ENCODE measurements around the gene HECW1.
A peak's percentile ranks its signal among the peaks of the same experiment; 100 is the strongest.
"Not testable (repeated sequence)": the region's sequence is repeated elsewhere in the genome, so short reads cannot be mapped to it uniquely, and the experiment has no call there.

HECW1 gene

DNA sequence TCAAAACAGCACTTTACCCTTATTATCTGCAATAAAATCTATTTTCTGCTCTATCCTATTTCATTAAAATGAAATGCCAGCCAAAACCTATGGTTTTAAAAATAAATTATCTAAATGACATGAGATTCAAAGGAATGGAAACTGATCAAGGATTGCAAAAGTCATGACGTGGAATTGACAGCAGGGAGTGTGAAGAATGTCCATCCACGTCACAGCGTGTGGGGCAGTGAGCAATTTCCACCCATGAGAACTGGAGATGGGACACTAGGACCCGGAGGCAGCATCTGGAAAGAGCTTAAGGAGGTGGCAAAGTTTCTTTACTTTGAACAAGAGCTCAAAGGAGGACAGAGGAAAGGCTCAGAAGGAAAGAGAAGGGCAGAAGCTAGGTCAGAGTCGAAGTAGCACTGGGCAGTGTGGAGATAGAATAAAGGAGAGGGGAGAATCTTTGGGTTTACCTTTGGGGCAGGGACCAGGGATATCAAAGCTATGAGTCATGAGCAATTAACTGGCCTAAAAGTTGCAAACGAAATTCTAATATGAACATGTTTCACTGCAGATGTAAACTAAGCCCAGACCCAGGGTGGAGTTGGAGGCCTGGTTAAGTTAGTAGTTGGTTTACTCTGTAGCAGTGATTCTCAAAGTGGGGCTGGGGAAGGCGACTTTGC lies 445.5 kb downstream of the HECW1 start:
- no peak for DNase-seq

- no peak for DNase-seq
These were observed 446.9 kb downstream of the HECW1 start for GRCh38 chr7:43559171-43559945.

GRCh38 chr7:43559946-43560335 lies 447.5 kb downstream of the HECW1 start:
- no peak for DNase-seq

DNA sequence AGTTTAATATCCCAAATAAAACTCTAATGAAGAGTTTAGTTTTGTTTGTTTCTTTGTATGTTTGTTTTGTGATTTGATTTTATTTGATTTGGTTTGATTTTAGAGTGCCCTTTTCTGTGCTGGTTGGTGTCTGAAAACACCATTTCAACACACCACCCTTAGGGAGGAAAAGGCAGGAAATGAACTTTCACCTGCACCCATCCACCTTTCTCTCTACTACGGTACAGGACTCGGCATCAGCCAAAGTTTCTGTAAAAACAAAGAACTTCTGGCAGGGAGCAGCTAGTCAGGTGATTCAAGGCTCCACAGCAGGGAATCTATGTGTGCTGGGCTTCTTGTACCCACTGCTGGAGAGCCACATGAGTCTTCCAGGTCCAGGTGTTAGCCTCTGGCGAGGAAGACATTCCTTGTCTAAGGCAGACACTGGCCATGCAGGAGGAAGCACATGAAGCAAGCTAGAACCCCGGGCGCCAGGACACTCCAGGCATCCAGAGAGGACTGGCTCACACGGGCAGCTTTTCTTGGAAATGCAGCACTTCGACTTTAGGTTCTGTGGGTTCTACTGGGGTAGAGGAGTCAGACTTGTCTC lies 448.4 kb downstream of the HECW1 start:
- DNase-seq: no peak

DNA sequence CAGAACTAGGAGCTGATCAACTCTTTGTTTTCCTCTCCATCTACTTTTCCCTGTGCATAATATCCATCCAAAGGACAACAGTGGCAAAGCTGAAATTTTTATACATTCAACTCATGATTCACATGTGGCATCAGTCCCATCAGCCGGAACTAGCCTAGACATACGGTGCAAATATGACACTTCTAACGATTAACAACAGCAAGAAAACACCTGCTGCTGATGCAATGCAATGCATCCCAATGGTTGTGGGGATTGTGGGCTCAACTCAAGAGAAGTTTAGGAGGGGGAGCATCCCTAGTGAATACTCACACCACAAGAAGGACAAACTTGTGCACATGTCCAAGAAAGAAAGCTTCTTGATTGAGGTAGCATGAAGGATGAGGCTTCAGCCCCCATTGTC lies 449.9 kb downstream of the HECW1 start:
- no peak for DNase-seq

- no peak for DNase-seq
These were observed 453.3 kb downstream of the HECW1 start for GRCh38 chr7:43565786-43566185.

GRCh38 chr7:43568529-43568928 lies 456.1 kb downstream of the HECW1 start:
- DNase-seq: no peak

GRCh38 chr7:43569424-43569823 lies 457.0 kb downstream of the HECW1 start:
- DNase-seq: no peak

- DNase-seq: no peak
These were observed 458.4 kb downstream of the HECW1 start for GRCh38 chr7:43570688-43571365.

DNA sequence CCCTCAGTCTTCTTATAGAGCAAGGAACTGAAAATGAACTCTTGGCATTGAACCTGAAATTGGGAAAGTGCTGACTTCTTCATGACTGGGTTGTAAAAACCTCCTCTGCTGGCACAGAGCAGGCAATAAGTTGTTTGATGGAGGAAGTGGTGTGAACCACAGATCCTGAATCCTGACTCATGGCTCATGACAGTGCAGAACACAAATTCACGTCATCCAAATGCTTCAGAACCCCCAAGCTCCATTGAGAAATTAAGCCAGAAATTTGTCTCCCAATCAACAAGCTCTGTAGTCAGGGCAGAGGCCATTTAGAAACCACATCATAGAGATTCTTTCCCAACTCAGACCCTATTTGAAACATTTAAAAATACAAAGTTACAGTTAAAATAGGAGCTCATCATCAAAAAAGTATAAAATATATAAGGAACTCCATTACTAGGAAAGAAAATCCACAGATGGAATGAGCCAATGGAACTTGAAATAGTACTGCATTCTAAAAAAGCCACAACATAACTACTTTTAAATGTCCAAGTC lies 460.1 kb downstream of the HECW1 start:
- DNase-seq: peak; percentile 47

GRCh38 chr7:43573832-43574231 lies 461.4 kb downstream of the HECW1 start:
- DNase-seq: not testable (repeated sequence)

DNA sequence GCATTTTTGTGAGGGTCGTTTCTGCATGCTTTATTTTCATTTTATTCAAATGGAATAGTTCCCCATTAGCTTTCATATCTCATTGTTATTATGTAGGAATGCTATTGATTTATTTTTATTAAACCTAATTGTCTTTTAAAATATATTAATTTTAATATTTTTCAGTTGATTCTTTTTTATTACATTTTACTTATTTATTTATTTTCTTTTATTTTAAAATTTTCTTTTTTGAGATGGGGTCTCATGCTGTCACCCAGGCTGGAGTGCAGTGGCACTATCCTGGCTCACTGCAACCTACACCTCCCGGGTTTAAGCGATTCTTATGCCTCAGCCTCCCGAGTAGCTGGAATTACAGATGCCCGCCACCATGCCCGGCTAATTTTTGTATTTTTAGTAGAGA lies 463.1 kb downstream of the HECW1 start:
- DNase-seq: no peak

GRCh38 chr7:43576241-43576640 lies 463.8 kb downstream of the HECW1 start:
- no peak for DNase-seq

- DNase-seq: no peak
These were observed 465.1 kb downstream of the HECW1 start for GRCh38 chr7:43577485-43577951.

DNA sequence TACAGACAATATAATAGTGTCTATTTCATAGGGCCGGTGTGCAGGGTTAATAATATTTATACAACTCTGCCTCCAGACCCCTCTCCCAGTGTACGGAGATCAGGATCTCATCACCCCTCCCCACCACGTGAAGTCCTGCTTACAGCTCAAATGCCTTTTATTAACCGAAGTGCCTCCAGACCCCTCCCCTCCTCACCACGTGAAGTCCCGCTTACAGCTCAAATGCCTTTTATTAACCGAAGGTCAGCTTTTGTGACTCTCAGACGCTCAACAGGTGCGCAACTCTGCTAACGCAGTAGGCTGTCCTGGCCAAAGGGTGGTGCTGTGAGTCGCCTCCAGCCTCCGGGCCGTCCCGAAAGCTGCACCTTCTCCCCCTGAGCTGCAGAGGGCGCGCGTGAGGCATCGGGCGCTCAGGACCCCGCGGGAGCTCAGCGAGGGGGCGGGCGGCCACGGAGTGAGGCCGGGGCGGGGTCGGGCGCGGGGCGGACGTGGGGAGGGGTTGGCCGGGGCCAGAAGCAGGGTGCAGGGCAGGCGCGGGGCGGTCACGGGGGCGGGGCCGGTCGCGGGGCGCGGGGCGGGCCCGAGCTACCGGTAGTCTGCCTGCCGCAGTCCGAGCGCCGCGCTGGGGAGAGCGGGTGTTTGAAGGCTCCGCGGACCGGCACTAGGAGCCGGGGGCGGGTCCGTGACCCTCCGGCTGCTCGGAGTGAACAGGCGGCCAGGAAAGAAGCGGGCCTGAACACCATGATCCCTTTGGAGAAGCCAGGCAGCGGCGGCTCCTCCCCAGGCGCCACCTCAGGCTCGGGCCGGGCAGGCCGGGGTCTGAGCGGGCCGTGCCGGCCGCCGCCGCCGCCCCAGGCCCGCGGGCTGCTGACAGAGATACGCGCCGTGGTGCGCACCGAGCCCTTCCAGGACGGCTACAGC lies 470.3 kb downstream of the HECW1 start, which contains the start of gene STK17A:
Gene STK17A, plus strand, starts transcription at position 606 of the 921 bp plus-strand sequence. Its CDS starts 136 bp downstream, at position 742.
- DNase-seq: peak; percentile 94

DNA sequence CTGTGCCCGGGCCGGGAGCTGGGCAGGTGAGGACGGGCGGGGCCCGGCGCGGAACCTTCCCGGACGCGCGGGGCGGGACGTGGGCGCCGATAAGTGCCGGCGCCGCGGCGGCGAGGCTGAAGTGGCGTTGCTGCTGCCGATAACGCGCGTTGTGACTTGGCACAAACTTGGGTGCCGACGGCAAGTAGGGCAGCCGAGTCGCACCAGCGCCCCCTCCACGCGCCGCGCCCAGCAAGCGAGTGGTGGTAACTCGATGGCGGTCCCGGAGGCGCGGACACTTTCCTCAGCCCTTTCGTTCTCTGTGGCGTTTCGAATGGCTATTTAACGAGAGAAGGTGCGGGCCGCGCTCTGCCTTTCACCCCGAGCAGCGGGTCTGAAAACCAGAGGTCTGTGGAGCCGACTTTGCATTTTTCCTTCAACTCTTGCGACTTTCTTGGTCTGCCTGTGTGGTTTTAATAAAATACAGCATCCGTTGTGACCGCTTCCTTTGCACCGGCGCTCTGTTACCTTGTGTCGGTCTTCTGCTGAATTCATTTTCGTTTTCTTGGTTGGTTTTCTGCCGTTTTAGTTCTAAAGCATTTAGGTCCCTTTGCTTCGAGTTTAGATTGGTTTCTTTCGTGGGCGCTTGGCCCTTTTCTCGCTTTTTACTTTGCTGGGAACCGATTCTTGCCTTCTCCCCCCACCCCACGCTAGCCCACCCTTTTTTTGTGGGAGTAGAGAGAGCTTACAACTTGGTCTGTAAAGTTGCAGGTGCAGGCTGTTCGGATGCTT lies 471.2 kb downstream of the HECW1 start:
- peak; percentile 73 for DNase-seq

DNA sequence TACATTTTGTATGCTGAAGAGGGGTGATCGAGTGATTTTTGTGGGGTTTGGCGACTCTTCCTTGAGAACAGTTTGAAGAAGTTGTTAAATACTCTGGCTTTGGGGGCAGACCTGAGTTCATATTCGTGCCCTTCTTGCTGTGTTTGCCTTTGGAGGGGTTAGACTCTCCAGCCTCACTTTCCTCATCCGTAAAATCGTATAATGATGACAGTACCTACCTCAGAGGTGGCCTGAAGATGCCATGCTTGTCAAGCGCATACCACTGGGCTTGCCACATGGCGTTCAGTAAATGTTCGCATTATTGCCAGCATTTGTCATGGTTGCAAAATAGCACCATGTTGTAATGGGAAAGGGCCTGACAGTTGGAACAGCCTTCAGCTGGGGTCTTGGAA lies 471.7 kb downstream of the HECW1 start:
- DNase-seq: peak; percentile 49

GRCh38 chr7:43584733-43585132 lies 472.3 kb downstream of the HECW1 start:
- not testable (repeated sequence) for DNase-seq

DNA sequence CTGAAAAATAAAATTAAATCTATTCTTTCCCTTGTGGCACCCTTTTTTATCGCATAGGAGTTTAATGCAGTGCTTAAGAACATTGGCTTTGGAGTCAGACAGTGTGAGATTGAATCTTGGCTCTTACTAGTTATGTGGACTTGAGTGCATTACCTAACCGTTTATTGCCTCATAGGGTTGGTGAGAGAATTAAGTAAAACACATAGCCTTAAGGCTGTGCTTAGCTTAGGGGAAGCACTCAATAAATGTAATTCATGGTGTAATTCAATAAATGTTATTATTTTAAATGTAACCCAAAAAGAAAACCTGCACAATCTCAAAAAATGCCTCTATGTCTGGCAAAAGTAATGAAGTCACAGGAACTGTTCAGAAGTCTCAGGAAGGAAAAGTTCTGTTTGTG lies 473.1 kb downstream of the HECW1 start:
- no peak for DNase-seq

DNA sequence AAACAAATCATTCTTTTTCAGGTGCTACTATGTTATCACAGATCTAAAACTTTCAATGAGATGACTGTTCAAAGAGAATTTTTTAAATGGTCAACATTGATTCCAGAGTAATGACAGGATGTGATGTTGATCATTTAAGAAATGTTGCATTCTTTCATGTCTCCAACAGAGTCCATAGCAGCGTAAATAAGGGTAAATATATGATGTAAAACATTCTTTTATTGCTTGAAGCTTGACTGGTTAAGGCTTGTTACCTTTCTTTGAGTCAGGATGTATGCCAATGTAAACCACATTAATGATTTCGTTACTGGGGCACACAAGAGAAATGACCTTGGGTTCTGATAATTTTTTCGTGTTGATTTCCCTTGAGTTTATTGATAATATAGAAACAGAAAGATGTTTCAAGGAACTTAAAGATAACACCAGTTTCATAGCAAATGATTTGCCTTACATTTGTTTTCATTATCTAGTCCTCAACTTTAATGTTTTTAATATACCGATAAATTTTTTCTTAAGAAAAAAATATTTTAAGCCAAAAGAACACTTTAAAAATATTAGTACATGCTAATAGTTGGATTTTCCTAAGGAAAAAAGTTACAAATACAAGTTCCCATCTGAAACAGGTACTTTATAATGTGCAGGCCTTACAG lies 473.9 kb downstream of the HECW1 start:
- DNase-seq: no peak

All from CD4-positive, alpha-beta T cell treated with Interleukin-6 for 4 hours (primary cell).